Loucy (cell line): Measurements from ENCODE around the gene TUBB3.

Experiments used
- H2AFZ ChIP-seq: fragments of 200-600 bp; sonication (generic); 2 replicates; pipeline ENCODE4 v1.6.0; 2016; ENCODE audit warnings: antibody characterized with exemption, mild to moderate bottlenecking, low read length, moderate library complexity
- H3F3A ChIP-seq: fragments of 200-600 bp; 2 replicates; pipeline ENCODE4 v1.6.0; 2016; ENCODE audit warnings: antibody characterized with exemption, low read depth, mild to moderate bottlenecking
- H3K27me3 ChIP-seq: fragments of 200-600 bp; sonication (generic); 2 replicates; pipeline ENCODE4 v1.6.1; 2014; ENCODE audit warnings: low read length, mild to moderate bottlenecking; ENCODE audit not compliant: insufficient read depth, poor library complexity, severe bottlenecking
- H3K36me3 ChIP-seq: fragments of 200-600 bp; sonication (generic); 2 replicates; pipeline ENCODE4 v1.6.1; 2016; ENCODE audit warnings: low read length; ENCODE audit not compliant: insufficient read depth
- H3K4me1 ChIP-seq: fragments of 200-600 bp; sonication (generic); 2 replicates; pipeline ENCODE4 v1.5.1; 2014; ENCODE audit warnings: low read length, mild to moderate bottlenecking; ENCODE audit not compliant: insufficient read depth, poor library complexity, severe bottlenecking
- H3K4me2 ChIP-seq: fragments of 200-600 bp; sonication (generic); 2 replicates; pipeline ENCODE4 v1.6.0; 2014; ENCODE audit warnings: antibody characterized with exemption, low read length, low read depth, mild to moderate bottlenecking; ENCODE audit not compliant: poor library complexity, severe bottlenecking
- H3K4me3 ChIP-seq: fragments of 200-600 bp; sonication (generic); 2 replicates; pipeline ENCODE4 v1.5.1; 2014; ENCODE audit warnings: low read length, mild to moderate bottlenecking, mixed read lengths; ENCODE audit not compliant: poor library complexity, severe bottlenecking
- H3K79me2 ChIP-seq: fragments of 200-600 bp; sonication (generic); 2 replicates; pipeline ENCODE4 v1.6.1; 2014; ENCODE audit warnings: low read length; ENCODE audit not compliant: insufficient read depth
- H3K9ac ChIP-seq: fragments of 200-600 bp; sonication (generic); 2 replicates; pipeline ENCODE4 v1.6.0; 2014; ENCODE audit warnings: mild to moderate bottlenecking, low read depth, low read length, moderate library complexity; ENCODE audit not compliant: poor library complexity, severe bottlenecking
- H3K9me2 ChIP-seq: fragments of 200-600 bp; sonication (generic); replicated peaks from 2 replicates; pipeline ENCODE4 v1.6.1; 2016; ENCODE audit warnings: low read depth, low read length, mixed read lengths
- H3K9me3 ChIP-seq: fragments of 200-600 bp; sonication (generic); 2 replicates; pipeline ENCODE4 v1.6.1; 2014; ENCODE audit warnings: mild to moderate bottlenecking, antibody characterized with exemption, low read length, low read depth; ENCODE audit not compliant: insufficient read depth
- H4K20me1 ChIP-seq: fragments of 200-600 bp; sonication (generic); 2 replicates; pipeline ENCODE4 v1.6.0; 2014; ENCODE audit warnings: antibody characterized with exemption, low read length, mild to moderate bottlenecking; ENCODE audit not compliant: insufficient read depth, poor library complexity, severe bottlenecking
- EZH2phosphoT487 ChIP-seq: fragments of 200-600 bp; IDR thresholded peaks from 2 replicates; pipeline ENCODE4 v1.6.1; 2018; ENCODE audit warnings: antibody characterized with exemption, mild to moderate bottlenecking, moderate library complexity, borderline replicate concordance
- TF ChIP-seq, protein P1 (sequence below): fragments of 200-600 bp; sonication (generic); conservative IDR thresholded peaks from 2 replicates; pipeline ENCODE4 v1.5.1; 2014; ENCODE audit warnings: mild to moderate bottlenecking, antibody characterized with exemption, low read length

TUBB3 gene

DNA sequence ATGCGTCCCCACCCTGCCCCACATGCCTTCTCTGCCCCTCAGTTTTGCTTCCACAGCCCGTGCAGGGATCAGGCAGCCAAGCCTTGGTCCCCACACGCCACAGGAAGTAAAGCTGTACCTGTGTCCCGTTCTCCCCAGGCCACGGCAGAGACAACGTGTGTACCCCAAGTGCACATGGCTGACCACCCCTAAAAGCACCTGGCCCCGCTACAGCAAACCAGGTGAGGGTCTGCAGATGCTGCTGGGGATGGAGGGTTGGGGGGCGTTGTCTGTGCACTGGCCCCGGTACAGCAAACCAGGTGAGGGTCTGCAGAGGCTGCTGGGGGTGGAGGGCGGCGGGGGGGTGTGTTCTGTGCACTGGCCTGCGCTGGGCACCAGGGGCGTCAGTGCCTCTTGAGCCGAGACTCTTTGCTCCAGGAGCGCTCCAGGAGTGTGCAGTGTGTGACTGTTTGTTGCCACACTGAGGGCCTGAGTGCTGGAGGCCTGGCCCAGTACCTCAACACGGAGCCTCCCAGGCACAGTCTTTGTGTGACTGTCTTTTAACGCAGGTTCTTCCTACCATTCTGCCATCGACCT lies 31.0 kb upstream of the TUBB3 start:
- no peak overlapping the region for H3K9ac ChIP-seq

DNA sequence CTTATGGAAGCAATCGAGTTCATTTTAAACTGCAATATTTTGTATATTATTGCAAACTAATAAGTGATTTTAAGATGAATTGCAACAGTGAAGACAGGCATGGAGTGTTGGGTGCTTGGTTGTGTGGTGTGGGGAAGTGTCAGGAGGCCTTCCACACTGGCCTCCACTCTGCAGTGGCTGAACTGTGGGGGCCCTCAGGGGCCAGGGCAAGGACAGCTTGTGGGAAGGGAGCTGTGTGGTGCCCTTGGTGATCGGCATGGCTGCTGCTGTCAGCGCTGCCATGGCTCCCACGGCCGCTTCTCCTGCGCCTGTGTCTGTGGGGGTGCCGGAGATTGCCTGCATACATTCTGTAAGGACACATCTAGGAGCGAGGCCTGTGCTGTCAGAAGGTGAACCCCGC lies 30.5 kb upstream of the TUBB3 start:
- Histone ChIP-seq H3K79me2 (no peaks in the 10 kb centered on the region), H3K4me3 (no peak overlapping the region), H4K20me1 (no peaks in the 10 kb centered on the region), H3K4me2 (no peak overlapping the region), H3K9me3 (no peaks in the 10 kb centered on the region), H3F3A (no peaks in the 10 kb centered on the region), H3K36me3 (peaks cover 9% of the 10 kb centered on the region; the same call in 1 of the 2 replicates), H3K9me2 (no peaks in the 10 kb centered on the region), H3K4me1 (no peaks in the 10 kb centered on the region), H3K9ac (no peak overlapping the region), H3K27me3 (no peaks in the 10 kb centered on the region), H2AFZ (no peak overlapping the region)
- TF ChIP-seq, protein P1, sequence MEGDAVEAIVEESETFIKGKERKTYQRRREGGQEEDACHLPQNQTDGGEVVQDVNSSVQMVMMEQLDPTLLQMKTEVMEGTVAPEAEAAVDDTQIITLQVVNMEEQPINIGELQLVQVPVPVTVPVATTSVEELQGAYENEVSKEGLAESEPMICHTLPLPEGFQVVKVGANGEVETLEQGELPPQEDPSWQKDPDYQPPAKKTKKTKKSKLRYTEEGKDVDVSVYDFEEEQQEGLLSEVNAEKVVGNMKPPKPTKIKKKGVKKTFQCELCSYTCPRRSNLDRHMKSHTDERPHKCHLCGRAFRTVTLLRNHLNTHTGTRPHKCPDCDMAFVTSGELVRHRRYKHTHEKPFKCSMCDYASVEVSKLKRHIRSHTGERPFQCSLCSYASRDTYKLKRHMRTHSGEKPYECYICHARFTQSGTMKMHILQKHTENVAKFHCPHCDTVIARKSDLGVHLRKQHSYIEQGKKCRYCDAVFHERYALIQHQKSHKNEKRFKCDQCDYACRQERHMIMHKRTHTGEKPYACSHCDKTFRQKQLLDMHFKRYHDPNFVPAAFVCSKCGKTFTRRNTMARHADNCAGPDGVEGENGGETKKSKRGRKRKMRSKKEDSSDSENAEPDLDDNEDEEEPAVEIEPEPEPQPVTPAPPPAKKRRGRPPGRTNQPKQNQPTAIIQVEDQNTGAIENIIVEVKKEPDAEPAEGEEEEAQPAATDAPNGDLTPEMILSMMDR: no peak
- TF ChIP-seq EZH2phosphoT487: no peak

More for the DNA sequence above, 31.0 kb upstream of the TUBB3 start:
- Histone ChIP-seq H3K9me3 (no peaks in the 10 kb centered on the region), H3F3A (no peaks in the 10 kb centered on the region), H2AFZ (no peak overlapping the region), H3K4me2 (no peak overlapping the region), H3K27me3 (no peaks in the 10 kb centered on the region), H4K20me1 (no peaks in the 10 kb centered on the region), H3K4me1 (no peaks in the 10 kb centered on the region), H3K4me3 (no peak overlapping the region), H3K79me2 (no peaks in the 10 kb centered on the region), H3K9me2 (no peaks in the 10 kb centered on the region), H3K36me3 (peaks cover 13% of the 10 kb centered on the region; the same call in 1 of the 2 replicates)
- TF ChIP-seq, protein P1: no peak
- no peak for TF ChIP-seq EZH2phosphoT487

DNA sequence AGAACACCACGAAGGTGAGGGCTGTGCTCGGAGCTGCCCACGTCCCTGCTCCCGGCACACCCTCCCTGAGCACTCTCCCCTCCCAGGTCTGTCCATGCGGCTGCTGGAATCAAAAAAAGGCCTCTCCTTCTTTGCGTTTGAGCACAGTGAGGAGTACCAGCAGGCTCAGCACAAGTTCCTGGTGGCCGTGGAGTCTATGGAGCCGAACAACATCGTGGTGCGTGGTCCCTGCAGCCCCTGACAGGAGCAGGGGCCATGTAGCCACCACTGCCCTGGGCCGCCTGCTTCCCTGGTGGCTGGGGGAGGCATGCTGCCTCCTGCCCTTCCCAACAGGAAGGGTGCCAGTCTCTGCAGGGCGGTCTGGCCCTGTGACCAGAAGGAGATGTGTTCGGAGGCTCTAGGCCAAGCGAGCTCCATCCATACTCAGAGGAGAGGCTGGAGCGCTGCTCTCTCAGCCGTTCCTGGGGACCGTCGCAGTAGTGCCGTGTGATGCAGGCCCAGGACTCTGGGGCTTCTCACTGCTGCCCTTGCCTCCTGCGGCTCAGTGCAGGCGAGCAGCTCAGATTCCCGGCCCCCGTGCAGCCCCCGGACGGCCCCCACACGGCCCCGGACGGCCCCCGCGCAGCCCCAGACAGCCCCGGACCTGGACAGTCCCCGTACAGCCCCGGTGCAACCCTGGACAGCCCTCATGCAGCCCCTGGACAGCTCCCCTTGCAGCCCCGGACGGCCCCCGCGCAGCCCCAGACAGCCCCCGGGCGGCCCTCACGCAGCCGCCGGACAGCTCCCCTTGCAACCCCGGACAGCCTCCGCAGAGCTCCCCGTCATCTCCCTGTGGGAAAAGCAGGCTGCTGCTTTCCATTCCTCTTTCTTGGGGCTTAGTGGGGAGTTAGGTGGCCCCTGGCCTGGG lies 29.2 kb upstream of the TUBB3 start:
- Histone ChIP-seq H3K9me2 (no peaks in the 10 kb centered on the region), H3K9me3 (no peaks in the 10 kb centered on the region), H3K4me2 (no peak overlapping the region), H3K4me1 (no peaks in the 10 kb centered on the region), H2AFZ (no peak overlapping the region), H3F3A (no peaks in the 10 kb centered on the region), H3K36me3 (peaks cover 7% of the 10 kb centered on the region; the same call in 1 of the 2 replicates), H3K27me3 (no peaks in the 10 kb centered on the region), H3K9ac (no peak overlapping the region), H3K4me3 (no peak overlapping the region), H4K20me1 (no peaks in the 10 kb centered on the region), H3K79me2 (no peaks in the 10 kb centered on the region)
- TF ChIP-seq, protein P1: no peak
- no peak for TF ChIP-seq EZH2phosphoT487
